ENCODE measurements around the gene KDM4B.

DNA sequence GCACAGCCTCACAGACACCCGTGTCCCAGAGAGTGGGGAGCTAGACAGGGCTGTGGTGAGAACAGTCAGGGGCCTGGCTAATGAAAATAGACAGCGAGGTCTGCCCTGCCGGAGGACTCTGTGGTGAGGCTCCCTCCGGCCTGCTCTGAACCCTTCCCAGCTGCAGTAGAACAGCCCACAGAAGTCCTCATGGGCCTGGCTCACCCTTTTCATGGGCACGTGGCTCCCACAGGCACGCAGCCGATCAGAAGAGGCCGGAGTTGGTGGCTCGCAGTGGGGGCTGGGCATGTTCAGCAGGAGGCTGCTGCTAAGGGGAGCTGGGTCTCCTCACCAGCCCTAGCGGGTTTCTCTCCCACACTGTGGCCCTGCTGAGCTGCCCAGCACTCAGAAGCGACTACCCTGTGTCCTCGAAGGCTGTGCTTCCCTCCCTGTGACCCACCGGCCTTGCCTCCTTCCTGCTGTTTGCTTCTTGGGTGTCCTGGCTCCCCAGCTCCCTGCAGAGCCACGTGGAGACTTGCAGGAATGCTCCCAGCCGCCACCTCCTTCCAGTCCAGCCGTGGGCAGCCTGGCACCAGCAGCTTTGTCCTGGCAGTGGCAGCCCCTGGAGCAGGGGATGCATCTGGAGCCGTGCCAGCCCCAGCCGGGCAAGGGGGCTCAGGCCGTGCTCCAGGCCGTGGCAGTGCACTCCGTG is 138.7 kb downstream of the KDM4B start:
- no peak for TF ChIP-seq POLR2A (IDR thresholded peaks at IDR 0.05; ENCODE audit: low read depth, low read length)
- TF ChIP-seq, protein P1, sequence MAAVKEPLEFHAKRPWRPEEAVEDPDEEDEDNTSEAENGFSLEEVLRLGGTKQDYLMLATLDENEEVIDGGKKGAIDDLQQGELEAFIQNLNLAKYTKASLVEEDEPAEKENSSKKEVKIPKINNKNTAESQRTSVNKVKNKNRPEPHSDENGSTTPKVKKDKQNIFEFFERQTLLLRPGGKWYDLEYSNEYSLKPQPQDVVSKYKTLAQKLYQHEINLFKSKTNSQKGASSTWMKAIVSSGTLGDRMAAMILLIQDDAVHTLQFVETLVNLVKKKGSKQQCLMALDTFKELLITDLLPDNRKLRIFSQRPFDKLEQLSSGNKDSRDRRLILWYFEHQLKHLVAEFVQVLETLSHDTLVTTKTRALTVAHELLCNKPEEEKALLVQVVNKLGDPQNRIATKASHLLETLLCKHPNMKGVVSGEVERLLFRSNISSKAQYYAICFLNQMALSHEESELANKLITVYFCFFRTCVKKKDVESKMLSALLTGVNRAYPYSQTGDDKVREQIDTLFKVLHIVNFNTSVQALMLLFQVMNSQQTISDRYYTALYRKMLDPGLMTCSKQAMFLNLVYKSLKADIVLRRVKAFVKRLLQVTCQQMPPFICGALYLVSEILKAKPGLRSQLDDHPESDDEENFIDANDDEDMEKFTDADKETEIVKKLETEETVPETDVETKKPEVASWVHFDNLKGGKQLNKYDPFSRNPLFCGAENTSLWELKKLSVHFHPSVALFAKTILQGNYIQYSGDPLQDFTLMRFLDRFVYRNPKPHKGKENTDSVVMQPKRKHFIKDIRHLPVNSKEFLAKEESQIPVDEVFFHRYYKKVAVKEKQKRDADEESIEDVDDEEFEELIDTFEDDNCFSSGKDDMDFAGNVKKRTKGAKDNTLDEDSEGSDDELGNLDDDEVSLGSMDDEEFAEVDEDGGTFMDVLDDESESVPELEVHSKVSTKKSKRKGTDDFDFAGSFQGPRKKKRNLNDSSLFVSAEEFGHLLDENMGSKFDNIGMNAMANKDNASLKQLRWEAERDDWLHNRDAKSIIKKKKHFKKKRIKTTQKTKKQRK (IDR thresholded peaks at IDR 0.05; ENCODE audit: low read depth, low read length) = no peak
- no peak for TF ChIP-seq ZNF274 (IDR thresholded peaks at IDR 0.05; ENCODE audit: insufficient read depth, insufficient read length)
- no peak for TF ChIP-seq SUZ12 (IDR thresholded peaks at IDR 0.05; ENCODE audit: unreplicated experiment)
- no peak for TF ChIP-seq CHD2 (IDR thresholded peaks at IDR 0.05; ENCODE audit: borderline replicate concordance, low read depth, low read length)
- TF ChIP-seq TAF1 (IDR thresholded peaks at IDR 0.05; ENCODE audit: borderline replicate concordance, low read depth, low read length) = no peak
- TF ChIP-seq, protein P2, sequence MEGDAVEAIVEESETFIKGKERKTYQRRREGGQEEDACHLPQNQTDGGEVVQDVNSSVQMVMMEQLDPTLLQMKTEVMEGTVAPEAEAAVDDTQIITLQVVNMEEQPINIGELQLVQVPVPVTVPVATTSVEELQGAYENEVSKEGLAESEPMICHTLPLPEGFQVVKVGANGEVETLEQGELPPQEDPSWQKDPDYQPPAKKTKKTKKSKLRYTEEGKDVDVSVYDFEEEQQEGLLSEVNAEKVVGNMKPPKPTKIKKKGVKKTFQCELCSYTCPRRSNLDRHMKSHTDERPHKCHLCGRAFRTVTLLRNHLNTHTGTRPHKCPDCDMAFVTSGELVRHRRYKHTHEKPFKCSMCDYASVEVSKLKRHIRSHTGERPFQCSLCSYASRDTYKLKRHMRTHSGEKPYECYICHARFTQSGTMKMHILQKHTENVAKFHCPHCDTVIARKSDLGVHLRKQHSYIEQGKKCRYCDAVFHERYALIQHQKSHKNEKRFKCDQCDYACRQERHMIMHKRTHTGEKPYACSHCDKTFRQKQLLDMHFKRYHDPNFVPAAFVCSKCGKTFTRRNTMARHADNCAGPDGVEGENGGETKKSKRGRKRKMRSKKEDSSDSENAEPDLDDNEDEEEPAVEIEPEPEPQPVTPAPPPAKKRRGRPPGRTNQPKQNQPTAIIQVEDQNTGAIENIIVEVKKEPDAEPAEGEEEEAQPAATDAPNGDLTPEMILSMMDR (IDR thresholded peaks at IDR 0.05 in 2 of 3, conservative IDR thresholded peaks at IDR 0.05 in 1 of 3; ENCODE audit: control insufficient read depth in 2 of 3, extremely low read depth in 1 of 3, insufficient read depth in 1 of 3, low read depth in 3 of 3, low read length in 3 of 3) = no peak
- no peak for TF ChIP-seq KAT2A (conservative IDR thresholded peaks at IDR 0.05; ENCODE audit: control insufficient read depth, low read depth, low read length)
- TF ChIP-seq, protein P3, sequence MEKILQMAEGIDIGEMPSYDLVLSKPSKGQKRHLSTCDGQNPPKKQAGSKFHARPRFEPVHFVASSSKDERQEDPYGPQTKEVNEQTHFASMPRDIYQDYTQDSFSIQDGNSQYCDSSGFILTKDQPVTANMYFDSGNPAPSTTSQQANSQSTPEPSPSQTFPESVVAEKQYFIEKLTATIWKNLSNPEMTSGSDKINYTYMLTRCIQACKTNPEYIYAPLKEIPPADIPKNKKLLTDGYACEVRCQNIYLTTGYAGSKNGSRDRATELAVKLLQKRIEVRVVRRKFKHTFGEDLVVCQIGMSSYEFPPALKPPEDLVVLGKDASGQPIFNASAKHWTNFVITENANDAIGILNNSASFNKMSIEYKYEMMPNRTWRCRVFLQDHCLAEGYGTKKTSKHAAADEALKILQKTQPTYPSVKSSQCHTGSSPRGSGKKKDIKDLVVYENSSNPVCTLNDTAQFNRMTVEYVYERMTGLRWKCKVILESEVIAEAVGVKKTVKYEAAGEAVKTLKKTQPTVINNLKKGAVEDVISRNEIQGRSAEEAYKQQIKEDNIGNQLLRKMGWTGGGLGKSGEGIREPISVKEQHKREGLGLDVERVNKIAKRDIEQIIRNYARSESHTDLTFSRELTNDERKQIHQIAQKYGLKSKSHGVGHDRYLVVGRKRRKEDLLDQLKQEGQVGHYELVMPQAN (conservative IDR thresholded peaks at IDR 0.05) = no peak
- TF ChIP-seq RUNX3 (IDR thresholded peaks at IDR 0.05; ENCODE audit: low read length) = no peak
- no peak for TF ChIP-seq POLR2AphosphoS5 (IDR thresholded peaks at IDR 0.05; ENCODE audit: low read length)
- TF ChIP-seq SREBF2 (IDR thresholded peaks at IDR 0.05; ENCODE audit: low read length) = no peak
- no peak for TF ChIP-seq TARDBP (IDR thresholded peaks at IDR 0.05; ENCODE audit: borderline replicate concordance)

Measured in GM12878 (cell line).